HG02938 (cell line): ENCODE measurements around the gene ELMOD3.

ENCODE experiments used
- ATAC-seq: cut with Tn5 transposase; IDR thresholded peaks from one replicate; pipeline ENCODE4 v1.9.1; 2021; ENCODE audit warnings: mild to moderate bottlenecking, moderate library complexity; ENCODE audit not compliant: unreplicated experiment

Gene ELMOD3

DNA sequence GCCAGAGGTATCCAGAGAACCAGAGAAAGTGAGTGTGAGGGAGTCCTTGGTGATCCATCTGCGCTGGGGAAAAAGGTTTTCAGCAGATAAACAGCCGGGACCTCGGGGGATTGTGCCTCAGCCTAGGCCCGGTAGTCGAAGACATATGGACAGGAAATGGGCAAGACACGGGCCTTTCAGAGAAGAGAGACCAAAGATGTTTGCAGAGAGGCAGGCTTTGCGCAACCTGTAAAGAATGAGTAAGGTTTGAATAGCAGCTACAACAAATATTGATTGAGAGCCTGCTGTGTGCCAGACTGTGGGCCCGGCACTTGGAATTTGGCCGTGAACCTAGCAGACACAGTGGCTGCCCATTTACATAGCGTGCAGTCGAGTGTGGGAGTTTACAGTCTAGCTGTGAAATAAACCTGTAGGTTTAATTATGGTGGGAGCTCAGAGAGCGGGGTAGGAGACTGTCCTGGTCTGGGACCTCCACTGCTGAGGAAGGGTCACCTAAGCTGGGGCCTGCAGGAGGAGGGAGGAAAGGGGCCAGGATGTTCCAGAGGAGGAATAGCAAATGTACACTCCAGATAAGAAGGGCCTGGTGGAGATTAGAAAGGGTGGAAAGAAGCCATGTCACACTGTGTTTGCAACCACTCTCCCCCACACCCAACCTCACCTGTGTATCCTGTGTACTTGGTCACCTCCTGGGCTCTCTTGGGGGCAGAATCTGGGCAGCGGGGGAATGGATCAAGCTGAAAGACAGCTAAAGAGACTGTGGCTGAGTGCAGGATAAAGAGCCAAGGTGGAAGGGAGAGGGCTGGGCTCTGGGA is 66.9 kb downstream of the ELMOD3 start:
- ATAC-seq: no peak

DNA sequence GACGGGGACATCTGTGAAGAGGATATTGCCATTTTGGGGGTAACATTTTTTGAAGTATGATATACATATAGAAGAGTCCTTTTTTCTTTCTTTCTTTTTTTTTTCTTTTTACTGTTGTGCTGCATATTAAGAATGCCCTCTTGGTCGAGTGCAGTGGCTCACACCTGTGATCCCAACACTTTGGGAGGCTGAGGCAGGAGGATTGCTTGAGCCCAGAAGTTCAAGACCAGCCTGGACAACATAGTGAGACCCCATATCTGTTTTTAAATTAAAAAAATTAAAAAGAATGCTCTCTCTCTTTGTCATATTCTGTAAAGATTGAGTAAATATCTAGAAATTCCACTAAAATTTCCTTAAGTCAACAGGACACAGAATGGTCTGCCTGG is 67.5 kb downstream of the ELMOD3 start:
- no peak for ATAC-seq

DNA sequence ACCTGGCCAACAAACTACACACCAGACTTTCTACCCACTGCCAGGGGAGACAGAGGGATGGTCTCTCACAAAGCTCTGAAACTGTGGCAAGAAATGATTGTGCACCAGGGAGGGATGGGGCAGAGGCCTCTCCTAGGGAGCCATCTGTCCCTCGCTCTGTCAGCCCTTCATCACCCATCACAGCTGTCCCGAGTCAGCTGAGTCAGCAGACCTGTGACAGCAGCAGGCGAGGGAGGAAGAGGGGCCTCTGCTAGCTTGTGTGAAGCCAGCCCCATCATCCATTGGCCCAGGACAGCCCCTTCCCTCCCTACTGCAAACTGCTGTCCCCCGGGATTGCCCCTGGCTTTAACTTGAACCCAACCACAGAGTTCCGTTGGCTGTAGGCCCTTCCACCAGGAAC is 69.0 kb downstream of the ELMOD3 start:
- ATAC-seq: no peak

DNA sequence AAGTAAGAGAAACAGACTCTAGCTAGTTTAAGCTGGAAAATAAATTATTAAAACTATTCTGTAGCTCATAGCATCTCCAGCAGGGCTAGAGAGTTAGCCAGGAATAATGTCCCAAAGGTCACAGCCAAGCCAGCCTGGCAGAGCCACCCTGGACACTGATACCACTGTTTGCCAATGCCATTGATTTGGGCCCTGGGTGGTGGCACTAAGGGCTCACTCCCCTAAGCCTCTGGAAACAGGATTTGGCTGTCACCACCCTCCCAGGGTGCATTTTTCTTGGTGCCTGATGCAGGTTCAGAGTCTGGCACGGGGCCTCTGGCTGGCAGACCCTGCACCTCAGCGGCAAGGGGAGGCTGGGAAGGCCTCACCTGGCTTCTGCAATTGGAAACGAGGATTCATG is 71.0 kb downstream of the ELMOD3 start:
- ATAC-seq: no peak

DNA sequence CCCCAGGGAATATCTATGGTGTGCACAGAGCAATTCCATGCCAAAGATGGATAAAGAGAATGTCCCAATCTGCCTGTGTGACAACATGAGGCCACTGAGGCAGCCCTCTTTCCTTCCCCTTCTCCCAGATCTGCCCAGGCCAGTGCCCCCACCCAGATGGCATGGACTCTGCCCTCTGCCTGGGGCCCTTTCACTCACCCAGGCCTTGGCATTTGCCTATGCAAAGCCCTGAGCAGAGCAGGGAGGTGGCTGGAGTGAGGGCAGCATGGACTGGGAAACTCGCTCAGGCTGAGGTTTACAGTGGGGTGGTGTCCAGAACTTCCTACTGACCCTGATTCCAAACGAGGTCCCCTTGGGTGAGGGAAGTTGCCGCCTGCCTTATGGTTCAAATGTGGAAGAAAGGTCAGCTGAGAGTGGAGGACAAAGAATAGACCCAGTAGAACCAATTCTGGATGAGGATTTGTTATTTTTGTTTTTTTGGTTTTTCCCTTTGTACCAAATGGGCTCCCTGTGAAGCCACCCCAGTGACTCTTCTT is 72.8 kb downstream of the ELMOD3 start:
- ATAC-seq: no peak

DNA sequence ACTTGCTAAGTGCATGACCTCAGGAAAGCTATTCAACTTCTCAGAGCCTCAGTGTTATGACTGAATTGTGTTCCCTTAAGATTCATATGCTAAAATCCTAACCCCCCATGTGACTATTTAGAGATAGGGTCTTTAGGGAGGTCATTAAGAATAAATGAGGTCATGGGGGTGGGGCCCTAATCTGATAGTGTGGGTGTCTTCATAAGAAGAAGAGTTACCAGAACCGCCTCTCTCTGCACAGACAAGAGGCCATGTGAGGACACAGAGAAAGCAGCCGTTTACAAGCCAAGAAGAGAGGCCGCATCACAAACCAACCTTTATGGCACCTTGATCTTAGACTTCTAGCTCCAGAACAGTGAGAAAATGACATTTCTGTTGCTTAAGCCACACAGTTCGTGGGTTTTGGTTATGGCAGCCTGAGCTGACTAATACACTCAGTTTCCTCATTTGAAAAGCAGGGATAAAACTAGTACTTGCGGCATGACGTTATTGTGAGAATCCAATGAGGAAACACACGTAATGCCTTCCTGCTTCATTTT is 73.8 kb downstream of the ELMOD3 start:
- no peak for ATAC-seq

DNA sequence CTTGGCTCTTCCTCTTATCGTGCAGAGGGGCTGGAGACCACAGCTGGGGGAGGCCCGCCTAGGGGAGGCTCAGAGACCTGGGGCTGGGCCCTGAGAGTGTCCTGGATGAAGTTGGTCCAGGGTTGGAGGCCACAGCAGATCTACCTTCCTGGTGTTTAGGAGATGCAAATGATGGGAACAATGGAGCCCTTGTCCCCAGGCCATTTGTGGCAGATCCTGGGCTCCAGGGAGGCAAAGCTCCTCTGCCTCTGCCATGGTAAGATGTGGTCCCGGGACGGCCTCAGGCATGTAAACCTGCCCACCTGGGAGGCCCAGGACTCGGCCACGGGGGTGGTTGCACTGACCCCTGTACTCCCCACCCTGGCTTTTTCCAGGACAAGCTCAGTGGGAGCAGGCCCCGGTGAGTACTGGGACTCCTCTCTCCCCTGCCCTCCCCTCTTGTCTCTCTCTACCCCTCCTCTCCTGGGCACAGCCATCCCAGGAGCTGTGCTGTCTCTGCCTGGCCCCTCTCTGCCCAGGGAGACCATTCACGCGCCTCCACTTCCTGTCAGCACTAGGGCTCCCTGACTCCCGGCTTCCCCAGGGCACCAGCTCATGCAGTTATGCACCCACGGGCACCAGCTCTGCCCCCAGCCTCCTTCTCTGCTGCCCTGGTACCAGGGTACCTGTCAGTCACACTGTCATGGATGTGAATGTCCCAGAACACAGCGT is 74.8 kb downstream of the ELMOD3 start:
- no peak for ATAC-seq

DNA sequence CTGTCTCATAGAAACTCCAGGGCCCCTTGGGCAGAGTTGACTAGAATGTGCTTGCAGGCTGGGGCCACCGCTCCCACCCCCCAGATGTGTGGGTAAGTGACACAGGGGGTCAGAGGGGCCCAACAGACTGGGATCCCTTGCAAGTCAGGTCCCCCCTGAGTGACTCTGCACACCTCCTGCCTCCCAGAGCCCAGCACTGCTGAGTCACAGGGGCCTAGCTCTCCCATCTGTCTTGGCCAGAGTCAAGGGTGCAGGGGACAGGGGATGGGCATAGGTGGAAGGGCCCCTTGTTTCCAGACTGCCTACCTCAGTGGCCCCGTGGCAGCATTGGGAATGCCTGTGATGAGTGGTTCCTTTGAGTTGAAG is 75.3 kb downstream of the ELMOD3 start:
- ATAC-seq: no peak

DNA sequence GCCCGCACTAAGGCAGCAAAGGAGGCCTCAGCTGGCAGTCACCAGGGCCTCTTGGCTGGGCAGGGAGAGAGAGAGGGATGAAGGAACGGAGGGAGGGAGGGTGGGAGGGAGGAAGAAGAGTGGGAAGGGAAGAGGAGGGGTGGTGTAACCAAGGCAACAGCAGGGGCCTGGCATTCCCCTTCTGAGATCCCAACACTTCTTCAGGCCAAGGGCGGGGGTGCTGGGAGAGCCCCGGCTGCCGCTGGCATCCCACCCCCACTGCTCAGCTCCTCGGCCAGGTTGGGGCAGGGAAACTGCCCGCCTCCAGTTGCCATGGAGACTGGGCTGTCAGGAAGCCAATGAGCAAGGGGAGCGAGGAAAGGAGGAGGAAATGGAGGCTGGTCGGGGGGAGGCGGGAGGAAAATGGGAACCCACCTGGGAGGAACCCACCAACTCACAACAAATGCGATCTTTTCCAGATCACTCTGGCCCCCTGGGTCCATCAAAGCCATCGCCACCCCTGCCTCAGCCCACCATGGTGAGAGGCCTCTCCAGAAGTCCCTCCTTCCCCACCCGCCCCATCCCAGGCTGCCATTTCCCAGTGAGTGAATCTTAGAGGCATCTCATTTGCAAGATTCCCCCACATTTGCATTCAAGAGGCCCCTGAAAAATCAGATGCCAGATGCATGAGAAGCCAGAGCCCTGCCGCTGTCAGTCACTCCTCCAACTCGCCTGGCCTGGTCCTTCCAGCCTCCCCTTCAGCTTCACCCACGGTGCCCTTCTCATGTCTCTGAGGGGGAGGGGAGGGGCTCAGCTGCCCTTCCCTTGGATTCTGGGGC is 76.4 kb downstream of the ELMOD3 start:
- ATAC-seq: no peak

DNA sequence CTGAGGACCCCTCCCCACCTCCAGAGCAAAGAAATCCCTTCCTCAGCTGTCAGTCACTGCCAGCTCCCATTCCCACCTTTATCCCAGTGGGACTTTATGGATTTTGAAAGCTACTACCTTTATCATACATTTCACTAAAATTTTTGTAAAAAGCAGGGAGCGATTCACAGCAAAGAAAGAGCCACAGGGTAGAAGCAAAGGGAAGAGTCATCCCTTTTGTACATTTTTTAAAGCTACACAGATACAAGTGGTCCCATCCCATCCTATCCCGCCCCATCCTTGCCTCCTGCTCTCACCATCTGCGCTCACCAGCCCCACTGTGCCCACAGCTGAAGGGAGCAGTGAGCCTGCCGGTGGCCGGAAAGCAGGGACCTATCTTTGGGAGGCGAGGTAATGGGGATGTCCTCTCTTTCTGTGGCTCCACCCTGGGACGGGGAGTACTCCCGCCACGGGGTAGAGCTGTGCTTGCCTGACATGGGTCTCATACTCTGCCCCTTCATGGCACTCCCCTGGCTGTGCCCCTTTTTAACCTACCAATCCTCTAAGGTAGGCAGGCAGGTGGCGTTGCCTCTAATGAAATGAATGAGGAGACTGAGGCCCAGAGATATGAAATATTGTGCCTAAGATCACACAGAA is 77.1 kb downstream of the ELMOD3 start:
- no peak for ATAC-seq

DNA sequence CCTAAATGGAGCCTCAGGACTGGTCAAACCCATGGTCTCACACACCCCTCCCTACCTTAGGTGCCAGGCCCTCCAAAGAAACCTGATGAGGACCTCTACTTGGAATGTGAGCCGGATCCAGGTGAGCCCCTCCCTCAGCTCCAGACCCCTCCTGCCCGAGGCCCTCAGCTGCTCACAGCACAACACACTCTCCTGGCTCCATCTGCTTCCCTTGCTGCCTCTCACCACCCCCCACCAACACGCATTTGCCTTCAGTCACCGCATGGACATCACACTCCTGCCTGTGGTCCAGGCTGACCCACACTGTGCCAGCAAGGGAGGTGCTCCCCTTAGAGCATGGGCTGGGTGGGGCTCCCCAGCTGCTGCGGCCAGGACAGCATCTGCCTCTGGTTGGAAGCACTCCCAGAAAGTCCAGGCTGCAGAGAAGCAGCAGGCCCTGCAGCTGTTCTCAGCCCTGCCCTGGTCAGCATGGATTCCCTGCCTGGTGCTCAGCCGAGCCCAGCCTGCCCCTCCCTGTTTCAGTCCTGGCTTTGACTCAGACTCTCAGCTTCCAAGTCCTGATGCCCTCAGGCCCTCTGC is 79.0 kb downstream of the ELMOD3 start:
- ATAC-seq: no peak

DNA sequence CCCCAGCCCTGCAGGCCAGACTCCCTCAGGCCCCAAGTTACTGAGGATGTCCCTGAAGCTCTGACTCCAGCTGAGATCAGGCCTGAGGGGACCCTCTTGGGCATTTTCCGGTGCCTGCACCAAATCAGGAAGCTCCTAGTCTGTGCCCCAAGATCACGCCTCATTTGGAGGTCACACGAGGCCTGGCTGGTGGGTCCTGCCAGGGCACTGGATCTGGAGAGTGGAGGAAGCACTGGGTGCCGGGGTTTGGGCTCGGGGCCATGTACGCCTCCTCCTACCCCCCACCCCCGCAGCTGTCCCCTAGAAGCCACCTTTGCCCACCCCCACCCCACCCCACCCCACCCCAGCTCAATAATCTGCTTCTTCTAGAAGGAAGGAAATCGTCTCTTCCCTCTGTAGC is 80.1 kb downstream of the ELMOD3 start:
- no peak for ATAC-seq

DNA sequence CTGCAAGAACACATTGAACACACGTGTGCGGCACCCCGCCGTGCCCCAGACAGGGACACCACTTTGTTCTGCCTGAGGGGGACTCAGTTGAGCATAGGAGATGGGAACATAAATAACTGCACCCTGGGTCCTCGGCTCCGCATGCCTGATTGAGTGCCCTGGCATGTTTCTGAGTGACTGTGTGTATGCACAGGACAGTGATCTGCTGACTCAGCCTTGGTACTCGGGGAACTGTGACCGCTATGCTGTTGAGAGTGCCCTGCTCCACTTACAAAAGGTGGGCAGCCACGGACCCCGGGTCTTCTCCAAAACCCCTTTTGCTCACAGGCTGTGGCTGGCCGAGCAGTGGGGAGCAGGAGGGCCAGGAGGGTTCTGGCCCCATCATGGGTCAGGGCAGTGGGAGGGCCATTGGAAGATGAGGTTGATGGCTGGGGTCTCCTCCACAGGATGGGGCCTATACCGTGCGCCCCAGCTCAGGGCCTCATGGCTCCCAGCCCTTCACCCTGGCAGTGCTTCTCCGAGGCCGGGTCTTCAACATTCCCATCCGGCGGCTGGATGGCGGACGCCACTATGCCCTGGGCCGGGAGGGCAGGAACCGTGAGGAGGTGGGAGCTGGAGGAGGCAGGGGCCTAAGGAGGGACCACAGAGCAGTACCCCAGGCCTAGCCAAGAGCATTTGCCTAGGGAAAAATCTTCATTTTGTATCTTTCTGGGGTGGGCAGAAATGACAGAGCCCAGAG is 80.8 kb downstream of the ELMOD3 start:
- ATAC-seq: no peak

DNA sequence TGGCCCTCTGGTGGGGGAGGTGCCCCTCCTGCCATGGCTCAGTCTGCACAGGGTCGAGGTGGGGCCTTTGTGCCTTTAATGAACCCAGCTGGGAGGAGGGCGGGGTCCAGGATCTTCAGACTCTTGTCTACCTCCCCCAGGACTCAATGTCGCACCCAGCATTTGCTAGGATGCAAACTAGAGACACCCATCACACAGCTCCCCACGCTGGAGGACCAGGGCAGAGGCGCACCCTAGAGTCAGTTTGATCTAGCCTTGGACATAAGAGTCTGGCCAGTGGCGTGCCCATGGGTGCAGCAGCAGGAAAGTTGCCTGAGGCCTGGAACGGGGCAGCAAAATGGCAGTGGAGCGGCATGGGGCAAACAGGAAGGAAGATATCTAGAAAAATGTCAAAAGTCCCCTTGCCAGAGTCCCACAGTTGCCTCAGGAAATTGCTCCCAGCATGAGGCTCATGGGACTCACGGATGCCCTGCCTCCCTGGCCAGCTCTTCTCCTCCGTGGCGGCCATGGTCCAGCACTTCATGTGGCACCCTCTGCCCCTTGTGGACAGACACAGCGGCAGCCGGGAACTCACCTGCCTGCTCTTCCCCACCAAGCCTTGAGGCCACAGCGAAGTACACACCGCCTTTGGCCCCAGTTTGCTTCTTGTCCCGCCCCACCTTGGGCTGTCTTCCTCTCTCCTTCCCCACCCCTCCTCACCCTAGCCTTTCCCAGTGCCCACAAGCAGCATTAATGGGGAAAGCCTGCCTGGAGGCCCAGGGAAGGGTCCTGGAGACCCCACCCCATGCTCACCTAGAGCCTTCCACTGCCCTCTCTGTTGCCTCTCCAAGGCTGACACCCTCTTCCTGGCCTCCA is 81.6 kb downstream of the ELMOD3 start:
- ATAC-seq: no peak

DNA sequence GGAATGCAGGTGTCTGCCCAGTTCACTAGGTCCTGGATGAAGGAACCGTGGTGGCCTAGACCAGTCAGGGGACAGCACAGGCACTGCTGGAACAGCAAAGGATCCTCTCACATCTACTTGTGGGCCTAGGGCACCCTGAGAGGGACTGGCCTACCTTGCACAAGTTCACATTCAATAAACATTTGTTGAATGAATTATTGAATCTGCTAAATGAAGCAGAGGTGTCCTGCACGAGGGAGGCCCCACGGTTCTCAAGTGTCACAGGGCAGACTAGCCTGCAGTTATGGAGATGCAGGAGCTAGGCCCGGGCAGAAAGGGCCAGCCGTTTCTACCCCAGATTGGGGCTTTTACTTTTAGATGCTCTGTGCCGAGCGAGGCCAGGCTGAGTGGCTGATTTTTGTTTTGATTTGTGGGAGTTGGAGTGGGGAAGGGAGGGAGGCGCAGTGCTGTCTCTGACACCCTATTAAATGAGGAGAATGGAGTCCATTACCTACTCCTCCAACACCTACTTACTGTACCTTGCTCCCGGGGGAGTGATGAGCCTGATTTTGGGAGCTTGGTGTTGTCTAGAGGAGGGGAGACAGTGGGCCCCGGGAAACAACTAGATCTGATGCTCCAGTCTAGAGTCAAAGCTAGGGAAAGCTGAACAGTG is 82.4 kb downstream of the ELMOD3 start:
- no peak for ATAC-seq

DNA sequence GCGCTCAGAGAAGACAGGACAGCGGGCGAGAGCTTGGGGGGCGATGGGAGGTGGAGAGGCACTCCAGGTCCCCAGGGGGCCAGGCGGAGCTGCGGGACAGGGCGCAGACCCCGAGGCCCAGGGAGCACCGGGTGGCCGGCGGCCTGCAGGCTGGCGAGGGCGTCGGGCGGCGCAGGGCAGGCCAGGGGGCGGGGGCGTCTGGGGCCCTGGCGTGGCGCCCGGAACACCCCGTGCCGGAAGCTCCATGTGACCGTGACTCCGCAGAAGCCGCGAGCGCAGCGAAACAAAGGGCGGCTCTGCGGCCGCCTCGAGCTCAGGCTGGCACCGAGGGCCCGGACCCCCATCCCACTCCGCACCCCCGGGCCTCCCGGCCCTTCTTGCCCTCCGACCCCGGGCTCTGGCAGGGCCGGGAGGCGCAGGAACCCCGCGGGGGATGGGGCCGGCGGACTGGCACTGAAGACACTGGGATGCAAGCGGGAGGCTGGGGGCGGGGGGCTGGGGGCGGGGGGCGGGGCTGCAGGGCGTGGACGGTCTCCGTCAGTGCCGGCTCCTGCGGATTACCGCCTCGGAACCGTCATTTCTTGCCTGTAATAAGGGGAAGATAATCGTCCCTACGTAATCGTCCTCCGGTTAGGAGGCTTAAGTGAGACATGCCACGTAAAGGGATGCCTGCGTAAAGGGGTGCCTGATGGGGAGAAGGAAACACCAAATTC is 83.1 kb downstream of the ELMOD3 start:
- peak; percentile 58 for ATAC-seq

DNA sequence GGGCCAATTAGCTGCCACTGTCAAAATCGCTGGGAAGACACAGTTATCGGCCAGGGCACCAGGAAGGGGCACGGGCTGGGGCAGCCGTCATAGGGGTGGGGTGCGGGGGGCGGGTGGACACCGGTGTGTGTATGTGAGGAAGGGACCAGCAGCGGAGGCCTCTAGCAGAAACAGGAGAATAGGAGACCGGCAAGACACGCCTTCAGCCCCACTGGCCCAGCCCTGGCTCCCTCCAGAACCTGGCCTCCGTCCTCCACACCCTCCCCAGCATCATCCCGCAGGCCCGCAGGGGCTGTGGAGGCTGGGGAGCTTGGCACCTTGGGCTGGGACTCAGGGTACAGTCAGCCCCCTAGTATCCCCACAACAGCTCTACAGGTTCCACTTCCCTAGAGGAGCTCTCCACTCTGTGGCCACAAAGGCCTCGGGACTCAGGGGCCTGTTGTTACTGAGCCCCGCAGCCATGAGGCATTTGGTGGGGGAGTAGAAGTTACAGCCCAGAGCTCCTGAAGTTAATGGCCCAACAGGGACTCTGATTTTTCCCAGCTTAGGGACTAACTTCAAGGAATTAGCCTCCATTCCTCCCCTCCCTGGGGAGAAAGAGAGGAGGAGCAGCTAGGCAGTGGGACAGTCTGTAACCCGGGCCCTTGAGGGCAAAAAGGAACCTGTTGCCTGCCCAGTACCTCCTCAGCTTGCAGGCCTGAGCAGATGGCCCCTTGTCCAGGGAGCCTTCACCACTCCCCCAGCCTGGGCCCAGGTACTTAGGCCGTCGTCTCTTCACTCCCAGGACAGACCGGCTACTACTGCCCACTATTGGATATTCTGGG is 83.8 kb downstream of the ELMOD3 start:
- ATAC-seq: peak; percentile 17
